ENCODE measurements around the gene KLRC4.
"Not testable (repeated sequence)": the region's sequence is repeated elsewhere in the genome, so short reads cannot be mapped to it uniquely, and the experiment has no call there.

- TF ChIP-seq CTCF (conservative IDR thresholded peaks at IDR 0.05; ENCODE audit: low read depth, low read length); EZH2 (IDR thresholded peaks at IDR 0.05; ENCODE audit: low read length, unreplicated experiment); EZH2phosphoT487 (IDR thresholded peaks at IDR 0.05; ENCODE audit: borderline replicate concordance, low read length): not testable (repeated sequence)
Measured at GRCh38 chr12:10430623-10431022, 21.1 kb upstream of the KLRC4 start.

Measured in PC-3 (cell line).